ENCODE measurements around the gene ELOB.
A peak's percentile ranks its signal among the peaks of the same experiment; 100 is the strongest.

Gene ELOB

DNA sequence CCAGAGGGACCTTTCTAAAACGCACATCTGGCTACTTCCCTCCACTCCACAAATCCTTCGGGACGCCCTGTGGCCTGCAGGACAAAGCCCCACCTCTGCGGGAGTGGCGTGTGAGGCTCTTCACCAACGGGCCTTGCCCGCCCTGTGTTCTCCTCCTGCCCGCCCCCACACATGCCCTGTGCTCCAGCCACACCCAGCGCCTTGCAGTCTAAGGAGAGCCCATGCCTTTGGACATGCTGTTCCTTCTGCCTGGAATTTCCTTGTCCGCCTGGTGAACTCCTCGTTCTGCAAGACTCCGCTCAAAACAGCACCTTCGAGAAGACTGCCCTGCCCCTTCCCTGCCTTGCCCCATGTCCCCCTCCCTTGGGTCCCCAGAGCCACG lies 7.4 kb downstream of the ELOB start:
- Histone ChIP-seq H4K20me1 (ENCODE audit: insufficient read depth, low read length) (no peaks in the 10 kb centered on the region), H3K4me2 (ENCODE audit: low read length) (no peak overlapping the region), H3K9me2 (ENCODE audit: low read depth, low read length) (no peaks in the 10 kb centered on the region), H2AFZ (ENCODE audit: low read length) (no peak overlapping the region), H3F3A (ENCODE audit: insufficient read depth, low read length) (no peaks in the 10 kb centered on the region; the same call in 1 of the 2 replicates), H3K9ac (ENCODE audit: low read length) (no peak overlapping the region), H3K4me3 (ENCODE audit: low read depth, low read length, poor library complexity, severe bottlenecking) (no peak overlapping the region), H3K27me3 (ENCODE audit: insufficient read depth, low read length) (no peaks in the 10 kb centered on the region), H3K36me3 (ENCODE audit: insufficient read depth, low read length) (peaks cover 95% of the 10 kb centered on the region), H3K27ac (ENCODE audit: low read depth, low read length, poor library complexity, severe bottlenecking) (peak overlapping the region; percentile 37), H3K9me3 (ENCODE audit: low read length) (no peaks in the 10 kb centered on the region), H3K79me2 (ENCODE audit: insufficient read depth, low read length) (no peaks in the 10 kb centered on the region), H3K4me1 (ENCODE audit: insufficient read depth, low read length, severe bottlenecking) (no peaks in the 10 kb centered on the region)
- no peak for TF ChIP-seq EZH2 (IDR thresholded peaks at IDR 0.05; ENCODE audit: borderline replicate concordance, low read length)
- TF ChIP-seq, protein P1, sequence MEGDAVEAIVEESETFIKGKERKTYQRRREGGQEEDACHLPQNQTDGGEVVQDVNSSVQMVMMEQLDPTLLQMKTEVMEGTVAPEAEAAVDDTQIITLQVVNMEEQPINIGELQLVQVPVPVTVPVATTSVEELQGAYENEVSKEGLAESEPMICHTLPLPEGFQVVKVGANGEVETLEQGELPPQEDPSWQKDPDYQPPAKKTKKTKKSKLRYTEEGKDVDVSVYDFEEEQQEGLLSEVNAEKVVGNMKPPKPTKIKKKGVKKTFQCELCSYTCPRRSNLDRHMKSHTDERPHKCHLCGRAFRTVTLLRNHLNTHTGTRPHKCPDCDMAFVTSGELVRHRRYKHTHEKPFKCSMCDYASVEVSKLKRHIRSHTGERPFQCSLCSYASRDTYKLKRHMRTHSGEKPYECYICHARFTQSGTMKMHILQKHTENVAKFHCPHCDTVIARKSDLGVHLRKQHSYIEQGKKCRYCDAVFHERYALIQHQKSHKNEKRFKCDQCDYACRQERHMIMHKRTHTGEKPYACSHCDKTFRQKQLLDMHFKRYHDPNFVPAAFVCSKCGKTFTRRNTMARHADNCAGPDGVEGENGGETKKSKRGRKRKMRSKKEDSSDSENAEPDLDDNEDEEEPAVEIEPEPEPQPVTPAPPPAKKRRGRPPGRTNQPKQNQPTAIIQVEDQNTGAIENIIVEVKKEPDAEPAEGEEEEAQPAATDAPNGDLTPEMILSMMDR (IDR thresholded peaks at IDR 0.05; ENCODE audit: low read length): no peak

- no peak overlapping the region for H3K4me2 ChIP-seq (ENCODE audit: low read length)
- no peak overlapping the region for H3K4me3 ChIP-seq (ENCODE audit: low read depth, low read length, poor library complexity, severe bottlenecking)
- no peaks in the 10 kb centered on the region for H4K20me1 ChIP-seq (ENCODE audit: insufficient read depth, low read length)
- no peak overlapping the region for H2AFZ ChIP-seq (ENCODE audit: low read length)
- no peaks in the 10 kb centered on the region for H3K79me2 ChIP-seq (ENCODE audit: insufficient read depth, low read length)
- no peaks in the 10 kb centered on the region for H3K9me3 ChIP-seq (ENCODE audit: low read length)
- H3F3A ChIP-seq (ENCODE audit: insufficient read depth, low read length): no peaks in the 10 kb centered on the region; the same call in 1 of the 2 replicates
- TF ChIP-seq, protein P1 (IDR thresholded peaks at IDR 0.05; ENCODE audit: low read length): no peak
- no peak for TF ChIP-seq EZH2 (IDR thresholded peaks at IDR 0.05; ENCODE audit: borderline replicate concordance, low read length)
- H3K9ac ChIP-seq (ENCODE audit: low read length): no peak overlapping the region
- H3K4me1 ChIP-seq (ENCODE audit: insufficient read depth, low read length, severe bottlenecking): no peaks in the 10 kb centered on the region
- H3K9me2 ChIP-seq (ENCODE audit: low read depth, low read length): no peaks in the 10 kb centered on the region
- H3K27me3 ChIP-seq (ENCODE audit: insufficient read depth, low read length): no peaks in the 10 kb centered on the region
- peaks cover 96% of the 10 kb centered on the region for H3K36me3 ChIP-seq (ENCODE audit: insufficient read depth, low read length)
- no peak overlapping the region for H3K27ac ChIP-seq (ENCODE audit: low read depth, low read length, poor library complexity, severe bottlenecking)
Measured at GRCh38 chr16:2769100-2769529, 8.0 kb downstream of the ELOB start.

DNA sequence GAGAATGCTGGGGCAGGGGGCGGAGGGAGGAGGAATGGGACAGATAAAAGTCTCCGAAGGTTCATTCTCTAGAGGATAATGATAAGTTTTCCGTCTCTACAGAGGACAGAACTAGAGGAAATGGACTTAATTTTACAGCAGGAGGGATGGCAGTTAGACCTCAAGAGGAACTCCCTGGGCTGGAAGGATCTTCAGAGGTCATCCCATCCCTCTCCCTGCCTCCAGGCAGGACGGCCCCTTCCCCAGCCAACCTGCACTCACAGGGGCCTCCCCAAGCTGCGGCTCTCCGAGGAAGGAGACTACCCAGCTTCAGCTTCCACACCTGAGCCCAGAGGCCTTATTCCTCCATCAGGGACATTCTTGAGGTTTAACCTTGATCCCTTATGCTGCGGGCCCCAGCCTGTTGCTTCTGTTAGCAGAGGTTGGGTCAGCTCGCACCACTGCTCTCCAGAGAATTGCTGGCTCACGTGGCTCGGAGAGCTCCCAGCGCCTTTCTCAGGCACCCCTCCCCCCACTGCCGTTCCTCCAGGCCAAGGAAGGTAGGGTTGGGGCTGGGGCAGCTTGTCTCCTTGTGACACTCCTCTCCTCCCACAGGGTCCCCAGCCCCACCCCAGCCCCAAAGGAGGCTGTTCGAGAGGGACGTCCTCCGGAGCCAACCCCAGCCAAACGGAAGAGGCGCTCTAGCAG lies 8.5 kb downstream of the ELOB start:
- H3F3A ChIP-seq (ENCODE audit: insufficient read depth, low read length): no peaks in the 10 kb centered on the region; the same call in 1 of the 2 replicates
- H4K20me1 ChIP-seq (ENCODE audit: insufficient read depth, low read length): no peaks in the 10 kb centered on the region
- H3K27me3 ChIP-seq (ENCODE audit: insufficient read depth, low read length): no peaks in the 10 kb centered on the region
- TF ChIP-seq, protein P1 (IDR thresholded peaks at IDR 0.05; ENCODE audit: low read length): no peak
- no peak for TF ChIP-seq EZH2 (IDR thresholded peaks at IDR 0.05; ENCODE audit: borderline replicate concordance, low read length)
- no peak overlapping the region for H3K4me3 ChIP-seq (ENCODE audit: low read depth, low read length, poor library complexity, severe bottlenecking)
- H3K4me1 ChIP-seq (ENCODE audit: insufficient read depth, low read length, severe bottlenecking): no peaks in the 10 kb centered on the region
- H3K9ac ChIP-seq (ENCODE audit: low read length): no peak overlapping the region
- no peak overlapping the region for H3K27ac ChIP-seq (ENCODE audit: low read depth, low read length, poor library complexity, severe bottlenecking)
- no peaks in the 10 kb centered on the region for H3K79me2 ChIP-seq (ENCODE audit: insufficient read depth, low read length)
- no peak overlapping the region for H2AFZ ChIP-seq (ENCODE audit: low read length)
- no peaks in the 10 kb centered on the region for H3K9me3 ChIP-seq (ENCODE audit: low read length)
- H3K9me2 ChIP-seq (ENCODE audit: low read depth, low read length): no peaks in the 10 kb centered on the region
- peaks cover 99% of the 10 kb centered on the region for H3K36me3 ChIP-seq (ENCODE audit: insufficient read depth, low read length)
- no peak overlapping the region for H3K4me2 ChIP-seq (ENCODE audit: low read length)
